Adrenal gland (tissue), 5 donors: ENCODE results near the gene ANTXRL.
"Not testable (repeated sequence)": the region's sequence is repeated elsewhere in the genome, so short reads cannot be mapped to it uniquely, and the experiment has no call there.

Source experiments
- CTCF ChIP-seq, 6 experiments: fragments of 450-650 bp in 4 of 6; fragments of 200-600 bp in 2 of 6; sonication (generic) in 1 of 6; IDR thresholded peaks; 1 replicate in 5 of 6; 2 replicates in 1 of 6; pipeline versions ENCODE4 v1.5.1 to v1.8.0; 2016 to 2021; ENCODE audit warnings: antibody characterized with exemption in 6 of 6, mild to moderate bottlenecking in 2 of 6, moderate library complexity in 1 of 6
- POLR2A ChIP-seq, 2 donors: fragments of 450-650 bp; IDR thresholded peaks; one replicate each; pipeline ENCODE4 v1.6.1; 2017; ENCODE audit warnings: antibody characterized with exemption in 2 of 2, mild to moderate bottlenecking in 2 of 2, moderate library complexity in 1 of 2
- donor health status: DM: no; HTN: no; CAD: no.

DNA sequence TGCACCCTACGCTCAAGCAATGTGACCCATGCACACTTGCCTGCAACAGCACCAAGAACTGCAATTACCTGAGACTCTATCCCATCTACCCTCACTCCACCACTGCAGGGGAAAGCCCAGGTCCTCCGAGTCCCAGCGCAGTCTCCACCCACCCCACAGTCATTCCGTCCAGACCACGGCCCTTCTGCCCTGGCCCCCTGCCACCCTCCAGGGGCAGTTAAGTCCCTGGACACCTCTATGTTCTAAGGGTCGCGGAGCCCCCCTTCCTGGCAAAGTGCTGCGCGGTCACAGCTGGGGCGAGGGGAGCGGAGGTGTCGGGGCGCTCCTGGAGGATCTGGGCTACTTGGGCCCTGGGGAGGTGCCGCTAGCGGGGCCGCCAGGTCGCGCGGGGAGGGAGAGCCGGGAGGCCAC, 4.4 kb upstream of the ANTXRL start:
- not testable (repeated sequence) for TF ChIP-seq CTCF, POLR2A (IDR thresholded peaks at IDR 0.05)
